ENCODE data around the gene PRKCZ. TPM values are rescaled to one million over a fixed set of nuclear protein-coding genes. Genes with fewer than 3 reads are reported as not detected.

PRKCZ gene
- total RNA-seq, 3 donors from 2014 or later (not counting 1 experiment from before 2014, with no cell fraction given), result 25.1 to 37.1 (median 30.5) TPM

DNA sequence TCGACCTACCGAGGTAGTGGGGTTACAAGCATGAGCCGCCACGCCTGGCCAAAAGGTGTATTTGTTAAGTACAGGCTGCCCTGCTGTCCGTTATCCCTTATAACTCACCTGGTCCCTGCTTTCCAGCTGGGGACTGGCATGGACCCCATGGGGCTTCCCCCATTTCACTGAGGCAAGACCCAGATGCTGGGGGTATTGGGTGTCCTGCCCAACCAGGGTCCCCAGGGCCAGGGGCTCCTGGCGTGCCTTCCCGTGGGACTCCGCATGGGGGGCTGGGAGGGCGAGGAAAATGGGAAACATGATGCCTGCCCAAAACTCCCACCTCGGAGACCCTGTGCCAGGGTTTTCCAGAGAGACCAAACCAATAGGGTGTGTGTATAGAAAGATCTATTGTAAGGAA, 79.9 kb downstream of the PRKCZ start:
- Mint-ChIP-seq H3K4me1 (peaks cover 18% of the 10 kb centered on the region in 2 donors), H3K27me3 (ENCODE audit: low read depth in 2 of 2) (no peaks in the 10 kb centered on the region), H3K9me3 (no peaks in the 10 kb centered on the region), H3K4me3 (no peak overlapping the region), H3K36me3 (no peaks in the 10 kb centered on the region), H3K27ac (no peak overlapping the region)
- TF ChIP-seq, protein P1, sequence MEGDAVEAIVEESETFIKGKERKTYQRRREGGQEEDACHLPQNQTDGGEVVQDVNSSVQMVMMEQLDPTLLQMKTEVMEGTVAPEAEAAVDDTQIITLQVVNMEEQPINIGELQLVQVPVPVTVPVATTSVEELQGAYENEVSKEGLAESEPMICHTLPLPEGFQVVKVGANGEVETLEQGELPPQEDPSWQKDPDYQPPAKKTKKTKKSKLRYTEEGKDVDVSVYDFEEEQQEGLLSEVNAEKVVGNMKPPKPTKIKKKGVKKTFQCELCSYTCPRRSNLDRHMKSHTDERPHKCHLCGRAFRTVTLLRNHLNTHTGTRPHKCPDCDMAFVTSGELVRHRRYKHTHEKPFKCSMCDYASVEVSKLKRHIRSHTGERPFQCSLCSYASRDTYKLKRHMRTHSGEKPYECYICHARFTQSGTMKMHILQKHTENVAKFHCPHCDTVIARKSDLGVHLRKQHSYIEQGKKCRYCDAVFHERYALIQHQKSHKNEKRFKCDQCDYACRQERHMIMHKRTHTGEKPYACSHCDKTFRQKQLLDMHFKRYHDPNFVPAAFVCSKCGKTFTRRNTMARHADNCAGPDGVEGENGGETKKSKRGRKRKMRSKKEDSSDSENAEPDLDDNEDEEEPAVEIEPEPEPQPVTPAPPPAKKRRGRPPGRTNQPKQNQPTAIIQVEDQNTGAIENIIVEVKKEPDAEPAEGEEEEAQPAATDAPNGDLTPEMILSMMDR (IDR thresholded peaks at IDR 0.05), result no peak
- Histone ChIP-seq H3K36me3 (ENCODE audit: control insufficient read depth, insufficient read depth, low read length) (no peaks in the 10 kb centered on the region), H3K27me3 (ENCODE audit: control insufficient read depth, insufficient read depth, low read length) (no peaks in the 10 kb centered on the region), H3K9me3 (ENCODE audit: control insufficient read depth, insufficient read depth, low read length) (no peaks in the 10 kb centered on the region), H3K4me3 (ENCODE audit: low read length) (no peak overlapping the region), H3K27ac (ENCODE audit: low read length) (no peak overlapping the region), H3K4me1 (ENCODE audit: control insufficient read depth, insufficient read depth, low read length) (peaks cover 37% of the 10 kb centered on the region)
- DNase-seq (no peak), ATAC-seq (no peak)
- WGBS (ENCODE audit: insufficient coverage), result 96% methylated on average over 10 of the region's 10 CpGs
- intact Hi-C loops (cut with micrococcal nuclease), result no loop called here

DNA sequence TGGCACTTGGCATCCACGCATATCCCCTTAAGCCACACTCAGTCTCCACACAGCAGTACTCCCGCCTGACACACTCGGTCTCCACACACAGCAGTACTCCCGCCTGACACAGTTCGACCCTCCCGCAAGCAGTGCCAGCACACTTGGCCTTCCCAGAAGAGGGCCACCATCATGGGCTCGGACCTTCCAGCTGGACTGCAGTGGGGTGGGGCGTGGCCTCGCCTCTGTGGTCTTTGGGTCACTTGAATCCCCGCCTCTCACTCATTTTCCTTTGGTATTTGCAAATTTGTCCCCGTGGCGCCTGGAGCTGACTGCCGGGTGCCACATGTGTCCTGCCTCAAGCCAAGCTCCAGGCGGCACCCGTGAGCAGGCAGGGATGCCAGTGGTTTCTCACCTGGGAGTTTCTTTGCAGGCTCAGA, 80.7 kb downstream of the PRKCZ start:
- Histone ChIP-seq H3K4me1 (ENCODE audit: control insufficient read depth, insufficient read depth, low read length) (peaks cover 37% of the 10 kb centered on the region), H3K36me3 (ENCODE audit: control insufficient read depth, insufficient read depth, low read length) (no peaks in the 10 kb centered on the region), H3K4me3 (ENCODE audit: low read length) (no peak overlapping the region), H3K9me3 (ENCODE audit: control insufficient read depth, insufficient read depth, low read length) (no peaks in the 10 kb centered on the region), H3K27ac (ENCODE audit: low read length) (no peak overlapping the region), H3K27me3 (ENCODE audit: control insufficient read depth, insufficient read depth, low read length) (no peaks in the 10 kb centered on the region)
- H3K27ac Mint-ChIP-seq, result no peak overlapping the region
- DNase-seq (no peak), ATAC-seq (no peak)
- H3K36me3 Mint-ChIP-seq, result no peaks in the 10 kb centered on the region
- TF ChIP-seq, protein P1 (IDR thresholded peaks at IDR 0.05), result no peak
- no peaks in the 10 kb centered on the region for H3K27me3 Mint-ChIP-seq (ENCODE audit: low read depth in 2 of 2)
- no peak overlapping the region for H3K4me3 Mint-ChIP-seq
- H3K9me3 Mint-ChIP-seq, result no peaks in the 10 kb centered on the region
- WGBS (ENCODE audit: insufficient coverage), result 92% methylated on average over 15 of the region's 15 CpGs
- peaks cover 18% of the 10 kb centered on the region in 2 donors for H3K4me1 Mint-ChIP-seq
- intact Hi-C loops (cut with micrococcal nuclease), result no loop called here

DNA sequence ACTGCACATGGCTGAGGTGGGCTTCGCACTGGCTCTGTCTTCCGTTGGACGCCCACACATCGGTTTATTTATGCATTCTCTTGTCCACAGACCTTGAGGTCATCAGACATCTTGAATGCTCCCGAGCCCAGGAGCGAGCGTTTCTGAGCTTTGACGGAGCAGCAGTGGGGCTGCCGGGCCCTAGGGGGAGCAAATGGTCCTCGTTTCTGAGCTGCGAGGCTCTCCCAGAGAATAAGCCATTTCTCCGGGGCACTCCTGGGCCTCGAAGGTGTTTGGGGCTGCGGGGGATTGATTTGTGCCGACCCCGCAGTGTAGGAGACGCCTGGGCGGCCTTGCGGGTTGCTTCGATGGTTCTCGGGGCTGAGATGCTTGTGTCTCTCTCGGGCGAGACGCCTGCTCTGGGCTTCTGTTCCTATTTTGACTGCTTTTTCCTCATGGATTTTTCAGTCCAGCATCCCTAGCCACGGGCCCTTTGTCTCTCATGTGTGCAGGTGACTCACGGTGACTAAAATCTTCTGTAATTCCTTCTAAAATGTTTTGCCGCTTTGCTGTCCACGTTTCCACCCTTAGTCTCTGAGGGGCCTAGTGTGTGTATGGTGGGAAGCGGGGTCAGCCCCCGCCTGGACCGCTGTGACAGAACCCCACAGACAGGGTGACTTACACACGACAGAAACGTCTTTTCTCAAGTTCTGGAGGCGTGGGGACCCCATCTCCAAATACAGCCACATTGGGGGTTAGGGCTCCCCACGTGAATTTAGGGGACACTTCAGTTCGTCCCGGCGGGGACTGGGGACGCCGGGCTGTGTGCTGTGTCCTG, 82.2 kb downstream of the PRKCZ start:
- intact Hi-C loops (cut with micrococcal nuclease), result loop anchor here (1.0 kb wide), 2 partner anchors 67 to 223 kb away; no protein-coding TSS in a partner anchor
- peak overlapping the region; percentile 90 for H3K4me3 Mint-ChIP-seq
- H3K4me1 ChIP-seq (ENCODE audit: control insufficient read depth, insufficient read depth, low read length), result peaks cover 22% of the 10 kb centered on the region
- H3K9me3 ChIP-seq (ENCODE audit: control insufficient read depth, insufficient read depth, low read length), result no peaks in the 10 kb centered on the region
- no peak for ATAC-seq
- 50% methylated on average over 40 of the region's 40 CpGs for WGBS (ENCODE audit: insufficient coverage)
- no peaks in the 10 kb centered on the region for H3K36me3 Mint-ChIP-seq
- peak in 1 of 2 donors; percentile 65 for DNase-seq
- H3K27ac ChIP-seq (ENCODE audit: low read length), result peak overlapping the region; percentile 86
- no peaks in the 10 kb centered on the region for H3K36me3 ChIP-seq (ENCODE audit: control insufficient read depth, insufficient read depth, low read length)
- peaks cover 12 to 13% of the 10 kb centered on the region in 2 donors for H3K4me1 Mint-ChIP-seq
- TF ChIP-seq, protein P1 (IDR thresholded peaks at IDR 0.05), result no peak
- no peaks in the 10 kb centered on the region for H3K27me3 ChIP-seq (ENCODE audit: control insufficient read depth, insufficient read depth, low read length)
- H3K9me3 Mint-ChIP-seq, result no peaks in the 10 kb centered on the region
- H3K27ac Mint-ChIP-seq, result peak overlapping the region; percentile 94
- no peaks in the 10 kb centered on the region for H3K27me3 Mint-ChIP-seq (ENCODE audit: low read depth in 2 of 2)
- H3K4me3 ChIP-seq (ENCODE audit: low read length), result peak overlapping the region; percentile 50
